Neuron (in vitro differentiated cells): Measurements from ENCODE around the gene DNER.
"Not testable (repeated sequence)": the region's sequence is repeated elsewhere in the genome, so short reads cannot be mapped to it uniquely, and the experiment has no call there.

Experiments used
- H2AFZ ChIP-seq: one replicate; pipeline ENCODE4 v1.6.1; 2013; ENCODE audit warnings: low read depth, mild to moderate bottlenecking, inconsistent platforms, low read length, moderate library complexity
- H3K27me3 ChIP-seq: one replicate; pipeline ENCODE4 v1.6.1; 2013; ENCODE audit warnings: low read length; ENCODE audit not compliant: insufficient read depth
- H3K36me3 ChIP-seq: one replicate; pipeline ENCODE4 v1.6.1; 2013; ENCODE audit warnings: low read length; ENCODE audit not compliant: insufficient read depth
- H3K4me1 ChIP-seq: one replicate; pipeline ENCODE4 v1.6.1; 2013; ENCODE audit warnings: low read length; ENCODE audit not compliant: insufficient read depth
- H3K4me3 ChIP-seq: 2 replicates; pipeline ENCODE4 v1.5.1; 2013; ENCODE audit warnings: mild to moderate bottlenecking, low read length, moderate library complexity
- H3K9me3 ChIP-seq: one replicate; pipeline ENCODE4 v1.6.1; 2013; ENCODE audit warnings: low read length

Gene DNER

DNA sequence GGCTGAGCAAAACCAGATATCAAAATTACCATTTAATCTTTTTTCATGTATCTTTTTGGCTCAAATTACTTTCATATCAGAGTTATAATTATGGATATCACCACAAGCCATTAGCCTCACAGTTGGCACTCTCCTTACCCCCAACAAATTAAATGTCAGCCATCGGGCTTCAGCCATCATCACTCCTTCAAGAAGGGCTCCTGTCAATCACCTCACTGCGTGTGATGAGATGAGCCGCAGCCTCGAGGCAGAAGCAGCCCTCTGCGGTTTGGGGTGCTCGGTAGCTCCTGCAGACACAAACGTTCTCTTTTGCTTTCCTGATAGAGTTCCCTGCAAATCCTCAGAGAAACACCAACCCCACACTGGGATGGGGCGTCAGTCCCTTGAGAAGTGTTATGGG, 94.1 kb downstream of the DNER start:
- no peaks in the 10 kb centered on the region for H3K4me1 ChIP-seq
- no peaks in the 10 kb centered on the region for H3K36me3 ChIP-seq
- no peaks in the 10 kb centered on the region for H3K27me3 ChIP-seq
- no peak overlapping the region for H3K4me3 ChIP-seq
- no peak overlapping the region for H2AFZ ChIP-seq
- no peaks in the 10 kb centered on the region for H3K9me3 ChIP-seq

DNA sequence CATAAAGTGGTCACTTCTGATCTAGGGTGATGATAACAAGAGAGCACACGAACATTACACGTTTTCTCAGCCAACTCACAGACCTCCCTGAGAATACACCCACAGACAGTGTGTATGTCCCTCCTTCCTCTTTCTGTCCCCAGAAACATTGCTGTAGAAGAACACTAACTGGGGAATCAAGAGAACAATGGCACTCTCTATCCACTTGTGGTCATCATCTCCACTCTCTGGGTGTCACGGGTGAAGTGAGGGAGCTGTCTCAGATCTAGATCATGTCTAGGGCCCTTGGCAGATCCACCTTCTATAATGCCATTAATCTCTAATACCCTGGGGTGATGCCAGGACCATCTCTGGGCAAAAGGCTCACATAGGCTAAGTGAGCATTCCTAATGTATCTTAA, 97.9 kb downstream of the DNER start:
- Histone ChIP-seq H3K4me3 (no peak overlapping the region), H3K4me1 (no peaks in the 10 kb centered on the region), H3K9me3 (no peaks in the 10 kb centered on the region), H2AFZ (no peak overlapping the region), H3K27me3 (no peaks in the 10 kb centered on the region), H3K36me3 (no peaks in the 10 kb centered on the region)

DNA sequence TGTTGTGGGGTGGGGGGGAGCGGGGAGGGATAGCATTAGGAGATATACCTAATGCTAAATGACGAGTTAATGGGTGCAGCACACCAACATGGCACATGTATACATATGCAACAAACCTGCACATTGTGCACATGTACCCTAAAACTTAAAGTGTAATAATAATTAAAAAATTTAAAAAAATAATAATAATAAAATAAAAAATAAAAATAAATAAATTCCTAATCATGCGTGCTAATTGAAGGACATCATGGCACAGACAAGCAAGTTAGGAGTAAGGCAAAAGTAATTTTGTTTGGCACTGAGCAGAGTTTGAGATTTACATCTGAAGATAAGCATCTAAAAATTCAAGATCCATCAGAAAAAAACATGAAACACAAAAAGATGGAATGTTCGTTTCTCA, 100.3 kb downstream of the DNER start:
- not testable (repeated sequence) for H3K4me3 ChIP-seq, H3K36me3 ChIP-seq, H3K27me3 ChIP-seq, H3K4me1 ChIP-seq, H3K9me3 ChIP-seq, H2AFZ ChIP-seq

DNA sequence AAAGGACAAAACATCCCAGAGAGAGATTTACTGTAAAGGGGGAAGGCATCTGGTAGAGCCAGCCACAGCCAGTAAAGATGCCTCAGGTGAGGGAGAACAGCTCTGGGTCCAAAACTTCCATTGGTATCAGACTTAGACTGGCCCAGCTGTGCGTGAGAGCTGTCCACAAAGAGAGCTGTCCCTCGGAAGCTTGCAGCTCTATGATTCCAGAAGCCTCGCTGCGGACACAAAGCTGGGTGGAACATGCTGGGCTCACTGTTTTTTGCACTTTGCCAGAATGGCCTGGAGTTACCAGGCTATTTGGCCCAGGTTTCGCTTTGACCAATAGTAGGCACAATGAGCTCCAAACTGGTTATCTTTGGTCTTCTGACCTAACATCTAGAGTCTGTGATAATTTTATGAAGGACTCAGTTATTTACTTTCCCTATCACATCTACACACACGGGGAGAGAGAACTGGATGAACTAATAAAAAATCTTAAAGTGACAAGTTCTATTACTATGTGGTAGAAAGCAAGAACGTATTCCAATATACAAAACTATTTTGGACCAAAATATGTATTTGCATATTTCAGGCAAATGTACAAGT, 101.9 kb downstream of the DNER start:
- no peaks in the 10 kb centered on the region for H3K27me3 ChIP-seq
- H3K4me3 ChIP-seq, result no peak overlapping the region
- no peaks in the 10 kb centered on the region for H3K36me3 ChIP-seq
- H3K4me1 ChIP-seq, result no peaks in the 10 kb centered on the region
- H3K9me3 ChIP-seq, result no peaks in the 10 kb centered on the region
- no peak overlapping the region for H2AFZ ChIP-seq

DNA sequence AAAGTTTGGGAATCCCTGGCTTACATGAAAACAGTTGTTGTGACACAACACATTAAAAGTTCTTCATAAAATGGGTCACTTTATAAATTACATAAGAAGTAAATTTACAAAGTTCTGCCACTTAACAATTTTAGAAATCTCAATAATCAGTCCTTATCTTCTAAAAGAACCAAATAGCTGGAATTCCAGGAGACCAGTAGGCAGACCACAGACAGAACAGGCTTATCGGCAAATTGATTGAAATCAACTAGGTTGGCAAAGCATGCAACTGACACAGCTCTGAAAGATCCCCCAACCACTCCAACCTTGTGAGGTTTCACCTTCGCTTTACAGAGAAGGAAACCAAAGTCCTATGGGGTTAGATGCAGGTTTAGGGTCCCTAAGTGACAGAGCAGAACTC, 103.0 kb downstream of the DNER start:
- Histone ChIP-seq H3K36me3 (no peaks in the 10 kb centered on the region), H3K9me3 (no peaks in the 10 kb centered on the region), H3K4me1 (no peaks in the 10 kb centered on the region), H2AFZ (no peak overlapping the region), H3K4me3 (no peak overlapping the region), H3K27me3 (no peaks in the 10 kb centered on the region)

DNA sequence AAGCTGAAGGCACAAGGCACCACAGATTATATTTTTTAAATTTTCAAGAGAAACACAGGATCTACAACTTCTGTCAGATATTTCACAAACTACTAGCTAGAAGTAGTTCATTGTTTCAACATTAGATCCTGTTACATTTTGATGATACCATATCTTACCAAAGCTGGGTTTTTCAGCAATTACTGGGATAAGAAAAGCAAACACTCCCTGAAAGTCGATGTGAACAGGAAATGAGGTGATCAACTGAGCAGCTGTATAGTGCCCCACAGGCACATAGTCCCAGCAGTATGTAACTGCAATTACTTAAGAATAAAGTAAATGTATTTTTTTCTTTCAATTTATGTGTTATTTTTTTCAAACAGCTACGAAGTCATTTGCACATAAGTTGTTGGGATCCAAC, 103.5 kb downstream of the DNER start:
- H3K4me1 ChIP-seq, result no peaks in the 10 kb centered on the region
- no peak overlapping the region for H3K4me3 ChIP-seq
- no peaks in the 10 kb centered on the region for H3K9me3 ChIP-seq
- no peaks in the 10 kb centered on the region for H3K27me3 ChIP-seq
- no peak overlapping the region for H2AFZ ChIP-seq
- no peaks in the 10 kb centered on the region for H3K36me3 ChIP-seq

DNA sequence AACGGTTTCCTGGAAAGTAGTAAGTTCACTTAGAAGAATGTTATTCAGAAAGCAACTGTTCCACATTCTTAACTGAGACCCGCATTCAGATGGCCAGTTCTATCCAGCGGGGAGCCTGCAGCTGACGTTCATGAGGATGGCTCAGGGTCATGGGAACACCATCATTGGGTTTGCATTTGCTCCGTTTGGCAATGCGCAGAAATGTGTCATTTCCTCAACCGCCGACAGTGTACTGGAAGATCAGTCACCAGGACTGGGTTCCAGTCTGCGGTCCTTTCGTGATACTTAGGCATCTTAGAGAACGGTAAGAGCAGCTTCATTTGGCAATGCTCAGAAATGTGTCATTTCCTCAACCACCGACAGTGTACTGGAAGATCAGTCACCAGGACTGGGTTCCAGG, 104.0 kb downstream of the DNER start:
- no peak overlapping the region for H3K4me3 ChIP-seq
- no peaks in the 10 kb centered on the region for H3K36me3 ChIP-seq
- no peaks in the 10 kb centered on the region for H3K27me3 ChIP-seq
- no peak overlapping the region for H2AFZ ChIP-seq
- H3K9me3 ChIP-seq, result no peaks in the 10 kb centered on the region
- H3K4me1 ChIP-seq, result no peaks in the 10 kb centered on the region

DNA sequence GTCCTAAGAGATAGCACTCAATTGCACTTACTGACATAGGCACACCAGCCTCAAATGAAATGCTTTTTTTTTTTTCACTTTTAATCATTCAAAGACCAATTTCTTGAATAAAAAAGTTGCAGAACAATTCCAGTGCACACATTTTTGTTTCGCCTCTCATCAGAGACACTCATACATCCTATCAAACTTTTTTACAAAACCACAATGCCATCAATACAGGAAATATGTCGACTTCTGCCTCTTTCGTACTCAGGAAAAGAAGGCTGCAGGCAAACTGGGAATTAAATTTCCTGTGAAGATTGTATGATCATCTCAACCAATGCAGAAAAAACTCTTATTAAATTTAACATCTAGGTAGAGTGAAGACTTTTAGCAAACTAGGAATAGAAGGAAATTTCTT, 112.4 kb downstream of the DNER start:
- H3K9me3 ChIP-seq, result no peaks in the 10 kb centered on the region
- no peaks in the 10 kb centered on the region for H3K36me3 ChIP-seq
- H2AFZ ChIP-seq, result no peak overlapping the region
- H3K27me3 ChIP-seq, result no peaks in the 10 kb centered on the region
- H3K4me3 ChIP-seq, result no peak overlapping the region
- H3K4me1 ChIP-seq, result no peaks in the 10 kb centered on the region

DNA sequence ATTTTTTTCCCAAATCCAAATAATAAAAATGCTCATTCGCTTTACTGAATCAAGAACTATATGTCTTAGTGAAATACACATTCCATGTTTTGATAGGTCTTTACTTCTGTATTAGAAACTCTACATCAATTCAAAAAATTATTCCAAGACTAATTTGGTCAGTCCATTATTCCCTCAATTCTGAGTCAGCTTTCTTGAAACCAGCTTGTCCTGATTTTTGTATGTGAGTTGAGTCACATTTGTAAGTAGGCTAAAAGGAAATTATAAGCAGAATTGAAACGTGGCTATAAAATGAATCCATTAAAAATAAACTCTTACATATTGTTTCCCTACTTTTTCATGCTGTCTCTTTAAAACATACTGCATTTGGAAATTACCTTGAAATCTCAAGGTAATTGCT, 113.0 kb downstream of the DNER start:
- Histone ChIP-seq H3K36me3 (no peaks in the 10 kb centered on the region), H3K27me3 (no peaks in the 10 kb centered on the region), H3K4me3 (no peak overlapping the region), H3K9me3 (no peaks in the 10 kb centered on the region), H2AFZ (no peak overlapping the region), H3K4me1 (no peaks in the 10 kb centered on the region)

DNA sequence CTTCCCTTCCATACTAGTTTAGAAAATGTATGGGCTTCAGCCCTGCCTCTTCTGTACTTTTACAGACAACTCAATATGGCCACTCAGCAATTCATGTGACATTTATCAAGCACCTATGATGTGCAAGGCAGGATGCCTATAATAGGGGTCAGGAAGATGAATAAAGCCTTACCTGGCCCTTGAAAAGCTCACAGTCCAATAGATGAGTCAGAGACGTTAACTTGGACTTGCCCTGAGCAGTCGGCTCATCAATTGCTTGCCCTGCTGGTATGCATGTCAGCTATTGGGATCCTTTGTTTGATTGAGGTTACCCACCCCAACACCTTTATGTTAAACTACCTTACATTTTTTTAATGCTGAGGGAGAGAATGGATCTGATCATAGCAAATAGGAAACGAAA, 116.1 kb downstream of the DNER start:
- no peaks in the 10 kb centered on the region for H3K4me1 ChIP-seq
- no peaks in the 10 kb centered on the region for H3K36me3 ChIP-seq
- no peak overlapping the region for H3K4me3 ChIP-seq
- H3K27me3 ChIP-seq, result no peaks in the 10 kb centered on the region
- no peak overlapping the region for H2AFZ ChIP-seq
- no peaks in the 10 kb centered on the region for H3K9me3 ChIP-seq

DNA sequence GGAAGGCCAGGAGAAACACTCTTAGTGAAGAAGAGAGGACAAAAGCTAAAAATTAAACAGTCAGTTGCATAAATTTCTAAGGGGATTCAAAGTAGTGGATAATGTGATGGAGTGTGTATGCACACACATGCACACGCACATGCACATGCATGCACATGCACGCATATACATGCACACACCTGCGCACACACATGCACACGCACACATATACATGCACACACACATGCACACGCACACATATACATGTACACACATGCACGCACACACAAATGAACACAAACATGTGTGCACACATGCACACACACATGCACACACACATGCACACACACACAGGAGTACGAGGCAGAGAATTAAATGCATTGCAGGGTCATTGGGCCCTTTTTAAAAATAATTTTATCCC, 117.6 kb downstream of the DNER start:
- H3K27me3 ChIP-seq, result no peaks in the 10 kb centered on the region
- H2AFZ ChIP-seq, result no peak overlapping the region
- no peaks in the 10 kb centered on the region for H3K9me3 ChIP-seq
- H3K4me1 ChIP-seq, result no peaks in the 10 kb centered on the region
- H3K36me3 ChIP-seq, result no peaks in the 10 kb centered on the region
- H3K4me3 ChIP-seq, result no peak overlapping the region

DNA sequence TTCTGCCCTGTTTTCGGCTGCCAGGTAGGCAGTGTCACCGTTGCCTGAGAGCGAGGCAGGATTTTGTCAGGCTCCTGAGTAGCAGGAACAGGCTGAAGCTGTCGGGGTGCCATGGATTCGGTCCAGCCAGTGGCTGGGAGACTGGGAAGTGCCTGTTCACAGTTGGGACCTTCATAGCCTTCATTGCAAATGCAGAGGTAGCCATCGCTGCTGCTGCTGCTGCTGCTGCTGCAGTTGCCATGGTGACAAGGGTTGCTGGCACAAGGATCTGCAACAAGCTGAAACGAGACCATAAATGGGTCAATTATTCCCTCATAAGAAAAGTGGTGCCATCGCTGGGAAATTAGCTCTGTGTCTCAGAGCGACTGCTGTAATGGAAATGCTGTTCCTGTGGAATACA, 122.7 kb downstream of the DNER start:
- Histone ChIP-seq H3K4me3 (no peak overlapping the region), H3K36me3 (no peaks in the 10 kb centered on the region), H3K27me3 (no peaks in the 10 kb centered on the region), H2AFZ (no peak overlapping the region), H3K4me1 (peaks cover 4% of the 10 kb centered on the region), H3K9me3 (no peaks in the 10 kb centered on the region)

DNA sequence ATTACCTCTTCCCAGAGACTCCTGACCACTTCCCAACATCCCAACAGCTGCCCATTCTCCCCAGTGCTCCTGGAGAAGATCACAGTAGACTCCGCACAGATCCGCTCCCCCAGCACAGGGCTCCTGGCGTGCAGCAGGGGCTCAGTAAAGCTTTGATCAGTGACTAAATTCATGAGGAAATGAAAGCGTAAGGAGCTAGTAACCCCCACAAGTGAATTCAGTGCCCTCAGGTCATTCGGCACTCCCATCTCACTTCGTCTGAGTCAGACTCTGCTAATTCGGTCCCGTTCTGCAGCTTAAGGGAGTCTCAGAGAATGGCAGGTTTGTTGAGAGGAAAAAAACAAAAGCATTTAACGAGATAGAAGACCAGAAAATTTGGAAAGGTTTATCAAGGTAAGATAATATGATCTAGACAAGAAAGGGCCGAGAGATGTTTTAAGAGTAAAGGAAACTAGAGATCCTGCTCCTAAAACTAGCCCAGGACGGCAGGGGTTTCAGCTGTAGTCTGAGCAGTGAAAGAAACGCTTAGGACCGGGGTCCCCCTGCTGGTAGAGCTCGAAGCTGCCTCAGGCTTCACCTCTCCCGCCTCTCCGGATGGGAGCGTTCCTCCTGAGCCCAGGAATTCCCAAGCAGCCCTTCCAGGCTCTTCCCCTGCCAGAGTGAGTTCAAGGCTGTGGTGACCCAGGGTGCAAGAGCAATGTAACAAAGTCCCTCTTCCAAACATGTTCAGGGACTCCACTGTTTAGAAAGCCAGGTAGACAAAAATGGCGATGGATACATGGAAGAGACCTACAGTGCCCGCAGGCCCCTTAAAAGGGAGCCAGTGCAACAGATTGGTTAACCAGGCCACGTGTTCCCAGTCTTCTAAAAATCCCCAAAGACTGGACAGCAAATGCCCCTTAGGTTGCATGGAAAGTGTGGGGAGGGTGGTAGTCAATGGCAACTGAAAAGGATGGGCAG, 127.3 kb downstream of the DNER start:
- H3K36me3 ChIP-seq, result no peaks in the 10 kb centered on the region
- H3K4me1 ChIP-seq, result peaks cover 5% of the 10 kb centered on the region
- no peak overlapping the region for H3K4me3 ChIP-seq
- H2AFZ ChIP-seq, result peak overlapping the region; percentile 47
- H3K9me3 ChIP-seq, result no peaks in the 10 kb centered on the region
- H3K27me3 ChIP-seq, result no peaks in the 10 kb centered on the region
